ENCODE measurements around the gene FNIP2.

DNA sequence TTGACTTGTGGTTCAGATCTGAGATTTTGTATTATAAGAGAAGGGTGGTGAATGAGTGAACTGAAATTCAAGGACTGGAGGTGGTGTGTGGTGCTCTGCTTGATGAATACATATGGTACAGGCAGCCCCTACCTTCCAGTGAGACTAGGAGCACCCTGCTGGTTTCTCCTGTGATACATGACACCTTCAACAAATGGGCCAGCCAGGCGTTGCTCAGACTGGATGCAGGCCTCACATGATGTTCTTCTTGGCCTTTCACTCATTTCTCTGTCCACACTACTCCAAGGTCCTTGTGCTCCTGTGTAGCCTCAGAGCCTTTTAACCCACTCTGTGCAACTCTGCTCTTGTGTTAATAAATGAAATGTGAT is 67.2 kb downstream of the FNIP2 start:
- TF ChIP-seq, protein P1, sequence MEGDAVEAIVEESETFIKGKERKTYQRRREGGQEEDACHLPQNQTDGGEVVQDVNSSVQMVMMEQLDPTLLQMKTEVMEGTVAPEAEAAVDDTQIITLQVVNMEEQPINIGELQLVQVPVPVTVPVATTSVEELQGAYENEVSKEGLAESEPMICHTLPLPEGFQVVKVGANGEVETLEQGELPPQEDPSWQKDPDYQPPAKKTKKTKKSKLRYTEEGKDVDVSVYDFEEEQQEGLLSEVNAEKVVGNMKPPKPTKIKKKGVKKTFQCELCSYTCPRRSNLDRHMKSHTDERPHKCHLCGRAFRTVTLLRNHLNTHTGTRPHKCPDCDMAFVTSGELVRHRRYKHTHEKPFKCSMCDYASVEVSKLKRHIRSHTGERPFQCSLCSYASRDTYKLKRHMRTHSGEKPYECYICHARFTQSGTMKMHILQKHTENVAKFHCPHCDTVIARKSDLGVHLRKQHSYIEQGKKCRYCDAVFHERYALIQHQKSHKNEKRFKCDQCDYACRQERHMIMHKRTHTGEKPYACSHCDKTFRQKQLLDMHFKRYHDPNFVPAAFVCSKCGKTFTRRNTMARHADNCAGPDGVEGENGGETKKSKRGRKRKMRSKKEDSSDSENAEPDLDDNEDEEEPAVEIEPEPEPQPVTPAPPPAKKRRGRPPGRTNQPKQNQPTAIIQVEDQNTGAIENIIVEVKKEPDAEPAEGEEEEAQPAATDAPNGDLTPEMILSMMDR (IDR thresholded peaks at IDR 0.05), result no peak
- TF ChIP-seq POLR2AphosphoS5 (IDR thresholded peaks at IDR 0.05), result no peak
- no peak for TF ChIP-seq POLR2A (IDR thresholded peaks at IDR 0.05)
